Central memory CD4-positive, alpha-beta T cell (primary cell): ENCODE data around the gene NTMT2.
"Not testable (repeated sequence)": the region's sequence is repeated elsewhere in the genome, so short reads cannot be mapped to it uniquely, and the experiment has no call there.

Experiments used
- DNase-seq: peaks from one replicate; pipeline ENCODE4 v3.0.0; 2022
- total RNA-seq, 3 experiments: gene quantifications; one replicate each; lab custom pipeline; 2026; lab: John Stamatoyannopoulos, UW

The NTMT2 gene
- 0 reads per million in 3 experiments for total RNA-seq

GRCh38 chr1:170145770-170146676 is at the start of gene NTMT2:
NTMT2 (plus strand) TSS chr1:170145959; CDS start chr1:170146108, 149 bp downstream.
- DNase-seq: no peak

GRCh38 chr1:170095976-170096748 is 49.6 kb upstream of the NTMT2 start:
- DNase-seq: no peak

GRCh38 chr1:170096806-170097340 is 48.9 kb upstream of the NTMT2 start:
- DNase-seq: no peak

- no peak for DNase-seq
Measured at GRCh38 chr1:170097449-170097948, 48.3 kb upstream of the NTMT2 start.

GRCh38 chr1:170113140-170113539 is 32.6 kb upstream of the NTMT2 start:
- not testable (repeated sequence) for DNase-seq

- DNase-seq: no peak
Measured at GRCh38 chr1:170114906-170115305, 30.9 kb upstream of the NTMT2 start.

GRCh38 chr1:170122366-170122765 is 23.4 kb upstream of the NTMT2 start:
- DNase-seq: no peak

GRCh38 chr1:170125269-170125668 is 20.5 kb upstream of the NTMT2 start:
- DNase-seq: no peak

GRCh38 chr1:170126696-170127095 is 19.1 kb upstream of the NTMT2 start:
- DNase-seq: no peak

GRCh38 chr1:170131450-170131849 is 14.3 kb upstream of the NTMT2 start:
- DNase-seq: no peak

- DNase-seq: no peak
Measured at GRCh38 chr1:170131984-170132383, 13.8 kb upstream of the NTMT2 start.

GRCh38 chr1:170133766-170134495 is 11.8 kb upstream of the NTMT2 start:
- DNase-seq: no peak

GRCh38 chr1:170134521-170134920 is 11.2 kb upstream of the NTMT2 start:
- DNase-seq: no peak

GRCh38 chr1:170140371-170140770 is 5.4 kb upstream of the NTMT2 start:
- no peak for DNase-seq

GRCh38 chr1:170145061-170145460 is 698 bp upstream of the NTMT2 start:
- no peak for DNase-seq

- no peak for DNase-seq
Measured at GRCh38 chr1:170146720-170147263, 1.0 kb downstream of the NTMT2 start.

- no peak for DNase-seq
Measured at GRCh38 chr1:170149241-170149640, 3.5 kb downstream of the NTMT2 start.

- DNase-seq: no peak
Measured at GRCh38 chr1:170150016-170150415, 4.3 kb downstream of the NTMT2 start.

- no peak for DNase-seq
Measured at GRCh38 chr1:170150921-170151320, 5.2 kb downstream of the NTMT2 start.

GRCh38 chr1:170153417-170153816 is 7.7 kb downstream of the NTMT2 start:
- no peak for DNase-seq

GRCh38 chr1:170155055-170155454 is 9.3 kb downstream of the NTMT2 start:
- no peak for DNase-seq

GRCh38 chr1:170156594-170156993 is 10.8 kb downstream of the NTMT2 start:
- DNase-seq: no peak
